ENCODE results near the gene CLDN25. TPM values are rescaled to one million over a fixed set of nuclear protein-coding genes. Genes with fewer than 3 reads are reported as not detected.

CLDN25 gene
- total and polyA plus RNA-seq, 2 experiments from 2014 or later = not detected

GRCh38 chr11:113732092-113732491, 47.5 kb upstream of the CLDN25 start (continued):
- TF ChIP-seq, protein P1, sequence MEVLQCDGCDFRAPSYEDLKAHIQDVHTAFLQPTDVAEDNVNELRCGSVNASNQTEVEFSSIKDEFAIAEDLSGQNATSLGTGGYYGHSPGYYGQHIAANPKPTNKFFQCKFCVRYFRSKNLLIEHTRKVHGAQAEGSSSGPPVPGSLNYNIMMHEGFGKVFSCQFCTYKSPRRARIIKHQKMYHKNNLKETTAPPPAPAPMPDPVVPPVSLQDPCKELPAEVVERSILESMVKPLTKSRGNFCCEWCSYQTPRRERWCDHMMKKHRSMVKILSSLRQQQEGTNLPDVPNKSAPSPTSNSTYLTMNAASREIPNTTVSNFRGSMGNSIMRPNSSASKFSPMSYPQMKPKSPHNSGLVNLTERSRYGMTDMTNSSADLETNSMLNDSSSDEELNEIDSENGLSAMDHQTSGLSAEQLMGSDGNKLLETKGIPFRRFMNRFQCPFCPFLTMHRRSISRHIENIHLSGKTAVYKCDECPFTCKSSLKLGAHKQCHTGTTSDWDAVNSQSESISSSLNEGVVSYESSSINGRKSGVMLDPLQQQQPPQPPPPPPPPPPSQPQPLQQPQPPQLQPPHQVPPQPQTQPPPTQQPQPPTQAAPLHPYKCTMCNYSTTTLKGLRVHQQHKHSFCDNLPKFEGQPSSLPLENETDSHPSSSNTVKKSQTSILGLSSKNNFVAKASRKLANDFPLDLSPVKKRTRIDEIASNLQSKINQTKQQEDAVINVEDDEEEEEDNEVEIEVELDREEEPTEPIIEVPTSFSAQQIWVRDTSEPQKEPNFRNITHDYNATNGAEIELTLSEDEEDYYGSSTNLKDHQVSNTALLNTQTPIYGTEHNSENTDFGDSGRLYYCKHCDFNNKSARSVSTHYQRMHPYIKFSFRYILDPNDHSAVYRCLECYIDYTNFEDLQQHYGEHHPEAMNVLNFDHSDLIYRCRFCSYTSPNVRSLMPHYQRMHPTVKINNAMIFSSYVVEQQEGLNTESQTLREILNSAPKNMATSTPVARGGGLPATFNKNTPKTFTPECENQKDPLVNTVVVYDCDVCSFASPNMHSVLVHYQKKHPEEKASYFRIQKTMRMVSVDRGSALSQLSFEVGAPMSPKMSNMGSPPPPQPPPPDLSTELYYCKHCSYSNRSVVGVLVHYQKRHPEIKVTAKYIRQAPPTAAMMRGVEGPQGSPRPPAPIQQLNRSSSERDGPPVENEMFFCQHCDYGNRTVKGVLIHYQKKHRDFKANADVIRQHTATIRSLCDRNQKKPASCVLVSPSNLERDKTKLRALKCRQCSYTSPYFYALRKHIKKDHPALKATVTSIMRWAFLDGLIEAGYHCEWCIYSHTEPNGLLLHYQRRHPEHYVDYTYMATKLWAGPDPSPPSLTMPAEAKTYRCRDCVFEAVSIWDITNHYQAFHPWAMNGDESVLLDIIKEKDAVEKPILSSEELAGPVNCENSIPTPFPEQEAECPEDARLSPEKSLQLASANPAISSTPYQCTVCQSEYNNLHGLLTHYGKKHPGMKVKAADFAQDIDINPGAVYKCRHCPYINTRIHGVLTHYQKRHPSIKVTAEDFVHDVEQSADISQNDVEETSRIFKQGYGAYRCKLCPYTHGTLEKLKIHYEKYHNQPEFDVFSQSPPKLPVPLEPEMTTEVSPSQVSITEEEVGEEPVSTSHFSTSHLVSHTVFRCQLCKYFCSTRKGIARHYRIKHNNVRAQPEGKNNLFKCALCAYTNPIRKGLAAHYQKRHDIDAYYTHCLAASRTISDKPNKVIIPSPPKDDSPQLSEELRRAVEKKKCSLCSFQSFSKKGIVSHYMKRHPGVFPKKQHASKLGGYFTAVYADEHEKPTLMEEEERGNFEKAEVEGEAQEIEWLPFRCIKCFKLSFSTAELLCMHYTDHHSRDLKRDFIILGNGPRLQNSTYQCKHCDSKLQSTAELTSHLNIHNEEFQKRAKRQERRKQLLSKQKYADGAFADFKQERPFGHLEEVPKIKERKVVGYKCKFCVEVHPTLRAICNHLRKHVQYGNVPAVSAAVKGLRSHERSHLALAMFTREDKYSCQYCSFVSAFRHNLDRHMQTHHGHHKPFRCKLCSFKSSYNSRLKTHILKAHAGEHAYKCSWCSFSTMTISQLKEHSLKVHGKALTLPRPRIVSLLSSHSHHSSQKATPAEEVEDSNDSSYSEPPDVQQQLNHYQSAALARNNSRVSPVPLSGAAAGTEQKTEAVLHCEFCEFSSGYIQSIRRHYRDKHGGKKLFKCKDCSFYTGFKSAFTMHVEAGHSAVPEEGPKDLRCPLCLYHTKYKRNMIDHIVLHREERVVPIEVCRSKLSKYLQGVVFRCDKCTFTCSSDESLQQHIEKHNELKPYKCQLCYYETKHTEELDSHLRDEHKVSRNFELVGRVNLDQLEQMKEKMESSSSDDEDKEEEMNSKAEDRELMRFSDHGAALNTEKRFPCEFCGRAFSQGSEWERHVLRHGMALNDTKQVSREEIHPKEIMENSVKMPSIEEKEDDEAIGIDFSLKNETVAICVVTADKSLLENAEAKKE (CRISPR knock-in tag; IDR thresholded peaks at IDR 0.05) = no peak
- TF ChIP-seq, protein P2, sequence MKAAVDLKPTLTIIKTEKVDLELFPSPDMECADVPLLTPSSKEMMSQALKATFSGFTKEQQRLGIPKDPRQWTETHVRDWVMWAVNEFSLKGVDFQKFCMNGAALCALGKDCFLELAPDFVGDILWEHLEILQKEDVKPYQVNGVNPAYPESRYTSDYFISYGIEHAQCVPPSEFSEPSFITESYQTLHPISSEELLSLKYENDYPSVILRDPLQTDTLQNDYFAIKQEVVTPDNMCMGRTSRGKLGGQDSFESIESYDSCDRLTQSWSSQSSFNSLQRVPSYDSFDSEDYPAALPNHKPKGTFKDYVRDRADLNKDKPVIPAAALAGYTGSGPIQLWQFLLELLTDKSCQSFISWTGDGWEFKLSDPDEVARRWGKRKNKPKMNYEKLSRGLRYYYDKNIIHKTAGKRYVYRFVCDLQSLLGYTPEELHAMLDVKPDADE (IDR thresholded peaks at IDR 0.05) = no peak

DNA sequence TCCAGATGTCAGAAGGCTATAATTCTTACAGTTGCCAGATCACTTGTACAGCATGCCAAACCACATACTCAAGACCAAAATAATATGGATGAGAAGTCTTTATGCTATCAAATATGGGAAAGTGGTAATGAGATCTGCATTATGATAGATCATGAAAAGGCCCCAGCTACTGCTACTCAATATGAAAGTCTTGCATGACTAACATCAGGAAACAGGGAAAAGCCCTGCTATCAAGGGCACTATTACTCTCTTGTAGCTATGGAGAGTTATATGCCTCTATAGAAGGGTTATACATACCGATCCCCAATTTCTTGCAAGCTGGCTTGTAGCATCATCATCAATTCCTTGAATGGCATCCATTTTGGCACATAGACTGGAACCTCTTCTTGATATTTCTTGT, 43.3 kb upstream of the CLDN25 start:
- Mint-ChIP-seq H3K27ac (no peak overlapping the region), H3K9me3 (no peaks in the 10 kb centered on the region), H3K4me3 (no peak overlapping the region), H3K4me1 (no peaks in the 10 kb centered on the region), H3K27me3 (ENCODE audit: insufficient read depth, low read depth, poor library complexity) (no peaks in the 10 kb centered on the region), H3K36me3 (ENCODE audit: low read depth) (peaks cover 42% of the 10 kb centered on the region)
- TF ChIP-seq STAT1 (IDR thresholded peaks at IDR 0.05; ENCODE audit: unreplicated experiment) (no peak), NANOG (IDR thresholded peaks at IDR 0.05; ENCODE audit: borderline replicate concordance) (no peak), JUNB (IDR thresholded peaks at IDR 0.05; ENCODE audit: unreplicated experiment) (no peak)
- Histone ChIP-seq H3K4me2 (no peak overlapping the region), H3K27ac (ENCODE audit: low read depth) (no peak overlapping the region), H3K4me1 (ENCODE audit: insufficient read depth) (no peaks in the 10 kb centered on the region), H3F3A (replicated peaks; ENCODE audit: low read depth) (no peaks in the 10 kb centered on the region), H2AFZ (no peak overlapping the region), H3K9me2 (ENCODE audit: insufficient read depth) (no peaks in the 10 kb centered on the region), H4K20me1 (replicated peaks; ENCODE audit: insufficient read depth) (no peaks in the 10 kb centered on the region; the same call in 1 of the 2 replicates), H3K27me3 (ENCODE audit: insufficient read depth) (no peaks in the 10 kb centered on the region), H3K36me3 (ENCODE audit: insufficient read depth) (peaks cover 14% of the 10 kb centered on the region; the same call in 1 of the 2 replicates), H3K79me2 (replicated peaks; ENCODE audit: insufficient read depth) (no peaks in the 10 kb centered on the region), H3K4me3 (no peak overlapping the region)
- DNase-seq (ENCODE audit: low spot score) (no peak), ATAC-seq (no peak)

All from GM23338 (cell line).